ENCODE results near the gene ZGPAT. TPM values are rescaled to one million over a fixed set of nuclear protein-coding genes. Genes with fewer than 3 reads are reported as not detected.

Gene ZGPAT
- total and polyA plus RNA-seq, 2 of the 13 experiments (the other 11 are each of a cell fraction or from before 2014, with no cell fraction given): 23.0 to 41.9 TPM

DNA sequence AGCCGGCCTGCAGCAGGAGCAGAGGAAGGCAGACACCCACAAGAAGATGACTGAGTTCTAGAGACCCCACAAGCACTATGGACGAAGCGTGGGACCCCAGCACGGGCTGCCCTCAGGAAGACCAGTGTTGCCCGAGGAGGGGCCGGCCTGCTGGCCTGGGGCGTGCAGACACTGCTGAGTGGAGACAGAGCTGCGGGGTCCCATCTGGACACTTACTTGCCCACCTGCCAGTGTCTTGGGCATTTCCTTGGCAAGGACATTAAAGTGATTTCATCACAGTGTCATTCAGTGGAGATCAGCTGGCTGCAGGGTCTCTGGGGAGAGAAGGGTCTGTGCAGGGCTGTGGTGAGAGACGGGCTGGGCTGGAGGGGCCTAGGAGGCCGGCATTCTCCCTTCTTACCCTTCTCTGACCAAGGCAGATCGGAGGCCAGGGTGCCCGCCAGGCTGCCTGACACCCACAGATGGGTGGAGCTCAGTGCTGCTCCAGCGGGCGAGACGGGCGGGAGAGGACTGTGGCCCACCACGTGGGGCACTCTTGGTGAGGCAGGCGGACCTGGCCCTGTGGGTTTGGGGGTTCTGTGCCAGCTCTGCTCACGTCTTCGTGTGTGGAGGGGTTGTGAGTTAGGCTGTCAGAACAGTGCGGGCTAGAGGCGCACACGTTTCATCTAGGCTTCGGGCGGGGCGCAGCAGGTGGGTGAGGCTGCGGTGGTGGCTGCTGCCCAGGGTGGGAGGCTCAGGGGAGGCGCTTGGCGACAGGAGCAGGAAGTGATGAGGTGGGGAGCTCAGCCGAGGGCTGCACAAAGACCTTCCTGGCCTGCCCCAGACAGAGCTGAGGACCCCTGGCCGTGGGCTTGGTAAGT, 28.2 kb downstream of the ZGPAT start, which contains the start of gene LIME1 (continued):
- TF ChIP-seq, protein P1, sequence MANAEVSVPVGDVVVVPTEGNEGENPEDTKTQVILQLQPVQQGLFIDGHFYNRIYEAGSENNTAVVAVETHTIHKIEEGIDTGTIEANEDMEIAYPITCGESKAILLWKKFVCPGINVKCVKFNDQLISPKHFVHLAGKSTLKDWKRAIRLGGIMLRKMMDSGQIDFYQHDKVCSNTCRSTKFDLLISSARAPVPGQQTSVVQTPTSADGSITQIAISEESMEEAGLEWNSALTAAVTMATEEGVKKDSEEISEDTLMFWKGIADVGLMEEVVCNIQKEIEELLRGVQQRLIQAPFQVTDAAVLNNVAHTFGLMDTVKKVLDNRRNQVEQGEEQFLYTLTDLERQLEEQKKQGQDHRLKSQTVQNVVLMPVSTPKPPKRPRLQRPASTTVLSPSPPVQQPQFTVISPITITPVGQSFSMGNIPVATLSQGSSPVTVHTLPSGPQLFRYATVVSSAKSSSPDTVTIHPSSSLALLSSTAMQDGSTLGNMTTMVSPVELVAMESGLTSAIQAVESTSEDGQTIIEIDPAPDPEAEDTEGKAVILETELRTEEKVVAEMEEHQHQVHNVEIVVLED (CRISPR knock-in tag; IDR thresholded peaks at IDR 0.05; ENCODE audit: borderline replicate concordance): no peak
- TF ChIP-seq, protein P2, sequence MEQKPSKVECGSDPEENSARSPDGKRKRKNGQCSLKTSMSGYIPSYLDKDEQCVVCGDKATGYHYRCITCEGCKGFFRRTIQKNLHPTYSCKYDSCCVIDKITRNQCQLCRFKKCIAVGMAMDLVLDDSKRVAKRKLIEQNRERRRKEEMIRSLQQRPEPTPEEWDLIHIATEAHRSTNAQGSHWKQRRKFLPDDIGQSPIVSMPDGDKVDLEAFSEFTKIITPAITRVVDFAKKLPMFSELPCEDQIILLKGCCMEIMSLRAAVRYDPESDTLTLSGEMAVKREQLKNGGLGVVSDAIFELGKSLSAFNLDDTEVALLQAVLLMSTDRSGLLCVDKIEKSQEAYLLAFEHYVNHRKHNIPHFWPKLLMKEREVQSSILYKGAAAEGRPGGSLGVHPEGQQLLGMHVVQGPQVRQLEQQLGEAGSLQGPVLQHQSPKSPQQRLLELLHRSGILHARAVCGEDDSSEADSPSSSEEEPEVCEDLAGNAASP (CRISPR knock-in tag; IDR thresholded peaks at IDR 0.05; ENCODE audit: borderline replicate concordance): no peak
- TF ChIP-seq SMARCE1 (IDR thresholded peaks at IDR 0.05; ENCODE audit: borderline replicate concordance) (no peak), AGO2 (optimal IDR thresholded peaks at IDR 0.05; ENCODE audit: low read depth, low read length) (peak; percentile 97), ZSCAN31 (CRISPR knock-in tag; IDR thresholded peaks at IDR 0.05; ENCODE audit: low read depth) (peak; percentile 17; the same call in 1 of the 2 replicates), ZUFSP (CRISPR knock-in tag; IDR thresholded peaks at IDR 0.05; ENCODE audit: borderline replicate concordance) (no peak), EHMT2 (IDR thresholded peaks at IDR 0.05; ENCODE audit: borderline replicate concordance, low read depth, low read length) (no peak), RXRA (CRISPR knock-in tag; IDR thresholded peaks at IDR 0.05) (0 out of 2 replicates have a peak, but pooled peaks have one; percentile 22), ZBTB26 (CRISPR knock-in tag; IDR thresholded peaks at IDR 0.05; ENCODE audit: borderline replicate concordance) (no peak), SPEN (CRISPR knock-in tag; IDR thresholded peaks at IDR 0.05; ENCODE audit: low read depth) (no peak), ZNF329 (CRISPR knock-in tag; IDR thresholded peaks at IDR 0.05; ENCODE audit: low read depth) (no peak), GPN1 (CRISPR knock-in tag; IDR thresholded peaks at IDR 0.05; ENCODE audit: borderline replicate concordance) (no peak), SAFB2 (CRISPR knock-in tag; IDR thresholded peaks at IDR 0.05; ENCODE audit: borderline replicate concordance, low read depth) (0 out of 2 replicates have a peak, but pooled peaks have one; percentile 10), AKAP8 (CRISPR knock-in tag; IDR thresholded peaks at IDR 0.05) (peak; percentile 77), CSRNP1 (CRISPR knock-in tag; IDR thresholded peaks at IDR 0.05) (0 out of 2 replicates have a peak, but pooled peaks have one; percentile 35), MED13 (CRISPR knock-in tag; IDR thresholded peaks at IDR 0.05) (no peak), NFYC (CRISPR knock-in tag; IDR thresholded peaks at IDR 0.05) (no peak), ZSCAN25 (CRISPR knock-in tag; IDR thresholded peaks at IDR 0.05) (no peak)
- TF ChIP-seq, protein P3, sequence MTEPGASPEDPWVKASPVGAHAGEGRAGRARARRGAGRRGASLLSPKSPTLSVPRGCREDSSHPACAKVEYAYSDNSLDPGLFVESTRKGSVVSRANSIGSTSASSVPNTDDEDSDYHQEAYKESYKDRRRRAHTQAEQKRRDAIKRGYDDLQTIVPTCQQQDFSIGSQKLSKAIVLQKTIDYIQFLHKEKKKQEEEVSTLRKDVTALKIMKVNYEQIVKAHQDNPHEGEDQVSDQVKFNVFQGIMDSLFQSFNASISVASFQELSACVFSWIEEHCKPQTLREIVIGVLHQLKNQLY (CRISPR knock-in tag; IDR thresholded peaks at IDR 0.05): no peak
